GOT3 (cell line): ENCODE results near the gene TMEM125.

Experiments
- DNase-seq: peaks from one replicate; lab custom pipeline; 2025; ENCODE audit warnings: mixed read lengths; lab: John Stamatoyannopoulos, UW

Gene TMEM125

DNA sequence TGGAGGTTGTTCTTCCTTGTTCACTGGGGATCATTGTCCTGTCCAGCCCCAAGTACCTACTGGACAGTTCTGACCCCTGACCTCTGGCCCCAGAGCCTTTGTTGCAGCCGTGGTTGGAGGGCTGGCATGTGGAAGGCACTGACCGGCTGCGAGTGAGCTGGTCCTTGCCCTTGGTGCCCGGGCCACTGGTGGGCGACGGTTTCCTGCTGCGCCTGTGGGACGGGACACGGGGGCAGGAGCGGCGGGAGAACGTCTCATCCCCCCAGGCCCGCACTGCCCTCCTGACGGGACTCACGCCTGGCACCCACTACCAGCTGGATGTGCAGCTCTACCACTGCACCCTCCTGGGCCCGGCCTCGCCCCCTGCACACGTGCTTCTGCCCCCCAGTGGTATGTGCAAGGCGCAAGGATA is 42.4 kb downstream of the TMEM125 start:
- DNase-seq, result no peak

DNA sequence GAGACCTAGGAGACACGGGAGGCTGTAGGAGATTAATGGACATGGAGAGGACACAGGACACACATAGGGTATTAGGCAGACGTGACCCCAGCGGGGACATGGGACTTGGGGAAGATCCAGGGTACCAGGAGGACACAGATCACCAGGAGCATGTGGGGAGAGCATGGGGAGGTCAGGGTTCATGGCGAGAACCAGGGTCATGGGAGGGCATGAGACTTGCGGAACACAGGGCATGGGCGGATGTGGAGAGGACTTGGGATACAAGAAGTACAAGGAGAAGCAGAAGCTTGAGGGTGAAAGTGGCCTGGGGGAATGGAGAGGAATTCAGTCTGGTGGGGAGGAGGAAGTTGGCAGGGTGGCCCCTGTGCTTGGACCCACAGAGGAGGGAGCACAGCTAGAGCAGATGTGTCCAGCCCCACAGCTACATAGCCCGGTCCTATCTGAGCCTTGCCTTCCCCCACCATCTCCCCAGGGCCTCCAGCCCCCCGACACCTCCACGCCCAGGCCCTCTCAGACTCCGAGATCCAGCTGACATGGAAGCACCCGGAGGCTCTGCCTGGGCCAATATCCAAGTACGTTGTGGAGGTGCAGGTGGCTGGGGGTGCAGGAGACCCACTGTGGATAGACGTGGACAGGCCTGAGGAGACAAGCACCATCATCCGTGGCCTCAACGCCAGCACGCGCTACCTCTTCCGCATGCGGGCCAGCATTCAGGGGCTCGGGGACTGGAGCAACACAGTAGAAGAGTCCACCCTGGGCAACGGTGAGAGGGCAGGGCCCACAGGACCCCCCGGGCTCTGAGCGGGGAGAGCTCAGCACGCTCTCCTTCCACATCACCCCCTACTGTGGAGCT is 43.1 kb downstream of the TMEM125 start:
- no peak for DNase-seq

DNA sequence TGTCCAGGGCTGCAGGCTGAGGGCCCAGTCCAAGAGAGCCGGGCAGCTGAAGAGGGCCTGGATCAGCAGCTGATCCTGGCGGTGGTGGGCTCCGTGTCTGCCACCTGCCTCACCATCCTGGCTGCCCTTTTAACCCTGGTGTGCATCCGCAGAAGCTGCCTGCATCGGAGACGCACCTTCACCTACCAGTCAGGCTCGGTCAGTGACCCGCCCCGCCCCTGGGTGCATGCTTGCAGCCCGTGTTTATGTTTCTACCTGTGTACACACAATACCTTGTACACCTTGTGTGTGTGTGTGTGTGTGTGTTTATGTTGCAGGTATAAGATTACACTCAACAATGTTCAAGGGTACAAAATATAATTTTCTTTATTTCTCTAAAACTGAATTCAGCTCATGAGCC is 44.0 kb downstream of the TMEM125 start:
- DNase-seq, result no peak

DNA sequence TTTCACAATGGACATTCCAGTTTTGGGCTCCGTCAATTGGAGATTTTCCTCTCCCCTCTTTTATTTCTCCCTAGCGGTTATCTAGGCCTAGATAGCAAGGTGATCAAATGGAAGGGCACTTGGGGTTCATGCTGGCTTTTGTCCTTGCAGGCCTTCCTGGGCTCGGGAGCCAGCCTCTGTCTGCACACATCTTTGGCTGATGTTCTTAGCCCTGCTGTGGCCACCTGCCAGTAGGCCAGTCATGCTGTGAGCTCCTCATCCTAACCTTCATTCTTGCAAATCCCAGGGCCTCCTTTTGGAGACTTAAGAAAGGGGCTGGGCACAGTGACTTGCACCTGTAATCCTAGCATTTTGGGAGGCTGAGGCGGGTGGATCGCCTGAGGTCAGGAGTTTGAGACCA is 44.5 kb downstream of the TMEM125 start:
- DNase-seq, result no peak

DNA sequence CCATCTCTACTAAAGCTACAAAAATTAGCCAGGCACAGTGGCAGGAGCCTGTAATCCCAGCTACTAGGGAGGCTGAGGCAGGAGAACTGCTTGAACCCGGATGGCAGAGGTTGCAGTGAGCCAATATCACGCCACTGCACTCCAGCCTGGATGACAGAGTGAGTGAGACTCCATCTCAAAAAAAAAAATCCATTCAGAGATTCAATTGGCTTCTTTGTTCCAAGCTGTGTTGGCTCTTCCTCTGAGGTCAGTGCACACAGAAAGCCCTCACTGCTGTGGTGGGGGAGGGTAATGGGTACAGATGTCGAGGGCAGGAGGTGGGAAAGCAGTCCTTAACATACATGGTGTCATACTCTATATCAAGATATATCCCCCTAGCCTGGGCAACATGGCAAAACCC is 45.7 kb downstream of the TMEM125 start:
- DNase-seq, result no peak

DNA sequence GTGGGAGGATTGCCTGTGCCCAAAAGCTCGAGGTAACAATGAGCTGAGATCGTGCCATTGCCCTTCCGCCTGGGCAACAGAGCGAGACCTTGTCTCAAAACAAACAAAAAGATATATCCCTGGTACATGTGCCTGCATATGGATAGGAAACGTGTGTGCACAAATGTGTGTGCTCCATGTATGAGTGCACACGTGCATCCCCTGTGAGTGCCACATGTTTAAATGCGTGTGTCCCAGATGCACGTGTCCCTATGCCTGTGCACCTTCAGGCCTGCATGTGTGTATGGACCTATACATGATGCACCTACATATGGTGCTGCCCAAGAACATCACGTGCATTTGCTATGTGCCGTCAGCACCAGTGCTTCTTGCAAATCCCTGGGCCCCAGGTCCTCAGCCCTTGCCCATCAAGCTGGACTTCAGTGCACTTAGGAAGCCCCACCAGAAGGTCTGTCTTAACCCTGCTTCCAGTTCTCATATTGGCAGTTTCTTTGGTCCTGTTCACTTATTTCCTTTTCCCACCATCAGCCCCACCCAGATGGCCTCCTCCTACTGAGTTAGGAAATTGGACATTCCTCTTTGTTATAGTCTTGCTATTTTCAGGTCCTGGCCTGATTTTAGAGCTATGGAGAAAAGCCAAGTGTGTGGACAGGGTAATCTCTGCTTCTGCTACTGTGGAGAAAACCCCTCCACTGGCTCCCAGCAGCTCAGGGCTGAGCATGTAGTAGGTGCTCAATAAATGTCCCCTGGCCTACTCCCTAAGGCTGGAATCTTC is 46.4 kb downstream of the TMEM125 start:
- no peak for DNase-seq

DNA sequence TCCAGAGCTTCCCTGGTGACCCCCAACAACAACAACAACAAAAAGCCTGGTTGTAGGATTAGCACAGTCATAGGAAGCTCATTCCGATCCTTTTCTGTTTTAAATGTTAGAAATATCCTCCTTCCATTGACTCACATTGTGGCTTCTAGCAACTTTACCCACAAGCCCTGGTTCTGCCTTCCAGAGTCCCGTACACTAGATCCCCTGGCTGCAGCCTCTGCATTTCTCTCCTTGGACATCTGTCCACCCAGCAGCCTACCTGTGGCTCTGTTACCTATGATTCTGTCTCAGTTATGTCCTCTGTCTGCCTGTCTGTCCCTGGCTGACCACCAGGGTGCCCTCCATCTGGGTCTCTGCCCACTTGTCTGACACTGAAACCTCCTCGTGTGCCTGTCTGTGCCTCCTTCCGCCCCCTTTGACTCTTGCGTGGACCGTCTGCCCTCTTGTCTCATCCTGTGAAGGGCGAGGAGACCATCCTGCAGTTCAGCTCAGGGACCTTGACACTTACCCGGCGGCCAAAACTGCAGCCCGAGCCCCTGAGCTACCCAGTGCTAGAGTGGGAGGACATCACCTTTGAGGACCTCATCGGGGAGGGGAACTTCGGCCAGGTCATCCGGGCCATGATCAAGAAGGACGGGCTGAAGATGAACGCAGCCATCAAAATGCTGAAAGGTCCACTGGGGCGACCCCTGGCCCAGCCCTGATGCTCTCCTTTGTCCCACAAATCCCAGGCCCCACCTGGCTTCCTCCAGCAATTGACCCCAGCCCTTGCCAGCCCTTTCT is 47.1 kb downstream of the TMEM125 start:
- DNase-seq, result no peak

DNA sequence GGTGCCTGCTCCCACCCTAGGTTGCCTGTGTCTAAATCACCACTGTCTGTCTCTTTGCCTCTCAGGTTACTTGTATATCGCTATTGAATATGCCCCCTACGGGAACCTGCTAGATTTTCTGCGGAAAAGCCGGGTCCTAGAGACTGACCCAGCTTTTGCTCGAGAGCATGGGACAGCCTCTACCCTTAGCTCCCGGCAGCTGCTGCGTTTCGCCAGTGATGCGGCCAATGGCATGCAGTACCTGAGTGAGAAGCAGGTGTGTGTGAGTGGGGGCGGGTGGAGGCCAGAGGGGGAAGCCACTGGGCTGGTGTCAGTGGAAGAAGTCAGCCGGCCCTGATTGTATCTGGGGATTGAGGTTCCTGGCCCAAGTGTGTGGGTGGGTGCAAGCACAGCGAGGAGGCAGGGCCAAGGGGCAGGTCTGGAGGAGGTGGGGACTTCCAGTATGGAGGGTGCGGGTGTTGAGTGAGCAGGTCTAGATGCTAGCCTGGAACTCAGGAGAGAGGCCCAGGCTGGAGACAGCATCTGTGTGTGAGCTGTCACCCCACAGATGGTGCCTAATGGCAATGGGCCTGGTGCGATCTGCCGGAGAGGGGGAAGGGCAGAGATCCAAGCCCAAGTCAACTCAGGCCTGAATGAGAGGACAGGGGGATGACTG is 48.2 kb downstream of the TMEM125 start:
- no peak for DNase-seq

DNA sequence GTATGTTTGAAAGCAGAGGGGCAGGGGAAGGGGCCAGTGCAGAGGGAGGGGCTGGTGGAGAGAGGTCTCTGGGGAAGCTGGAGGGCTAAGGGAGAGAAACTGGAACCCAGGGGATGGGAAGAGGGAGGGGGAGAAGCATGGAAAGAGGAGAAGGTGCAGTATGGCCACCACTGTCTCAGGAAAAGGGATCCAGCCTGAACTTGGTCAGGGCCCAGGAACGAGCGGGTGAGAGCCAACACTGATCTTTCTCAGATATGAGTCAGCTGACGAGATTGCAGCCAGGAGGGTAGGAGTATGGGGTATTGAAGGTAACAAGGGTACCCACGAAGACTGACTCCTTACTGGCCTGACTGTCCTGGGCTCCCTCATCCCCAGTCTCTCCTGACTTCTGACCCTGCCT is 49.0 kb downstream of the TMEM125 start:
- DNase-seq, result no peak

DNA sequence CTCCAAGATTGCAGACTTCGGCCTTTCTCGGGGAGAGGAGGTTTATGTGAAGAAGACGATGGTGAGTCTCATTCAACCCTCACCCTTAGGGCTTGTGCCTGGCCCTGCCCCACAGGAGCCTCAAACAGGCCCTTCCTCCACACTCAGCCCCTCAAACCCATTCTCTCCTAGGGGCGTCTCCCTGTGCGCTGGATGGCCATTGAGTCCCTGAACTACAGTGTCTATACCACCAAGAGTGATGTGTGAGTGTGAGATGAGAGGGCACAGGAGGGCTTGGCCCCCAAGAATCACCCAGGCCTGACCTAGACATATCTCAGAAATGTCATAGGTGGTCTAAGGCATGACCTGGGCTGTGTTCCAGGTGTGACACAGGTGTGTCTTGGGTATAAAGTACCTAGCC is 49.5 kb downstream of the TMEM125 start:
- DNase-seq, result no peak

DNA sequence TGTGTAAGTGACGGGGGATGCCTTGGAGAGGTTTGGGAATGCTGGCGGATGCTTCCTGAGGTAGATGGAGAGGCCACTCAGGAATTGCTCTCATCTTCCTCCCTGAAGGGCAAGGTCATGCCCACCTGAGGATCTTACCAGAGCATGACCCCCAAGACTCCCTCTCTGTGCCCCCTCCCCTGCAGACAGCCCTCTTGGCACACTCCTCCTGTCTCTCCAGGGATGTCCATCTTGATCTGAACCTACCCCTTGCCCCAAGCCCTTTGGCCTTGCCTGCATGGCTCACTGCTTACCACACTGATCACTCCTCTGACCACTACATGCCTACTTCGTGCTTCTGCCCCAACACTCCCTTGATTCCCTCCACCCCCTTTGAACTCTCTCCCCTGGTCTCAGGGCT is 50.0 kb downstream of the TMEM125 start:
- no peak for DNase-seq

DNA sequence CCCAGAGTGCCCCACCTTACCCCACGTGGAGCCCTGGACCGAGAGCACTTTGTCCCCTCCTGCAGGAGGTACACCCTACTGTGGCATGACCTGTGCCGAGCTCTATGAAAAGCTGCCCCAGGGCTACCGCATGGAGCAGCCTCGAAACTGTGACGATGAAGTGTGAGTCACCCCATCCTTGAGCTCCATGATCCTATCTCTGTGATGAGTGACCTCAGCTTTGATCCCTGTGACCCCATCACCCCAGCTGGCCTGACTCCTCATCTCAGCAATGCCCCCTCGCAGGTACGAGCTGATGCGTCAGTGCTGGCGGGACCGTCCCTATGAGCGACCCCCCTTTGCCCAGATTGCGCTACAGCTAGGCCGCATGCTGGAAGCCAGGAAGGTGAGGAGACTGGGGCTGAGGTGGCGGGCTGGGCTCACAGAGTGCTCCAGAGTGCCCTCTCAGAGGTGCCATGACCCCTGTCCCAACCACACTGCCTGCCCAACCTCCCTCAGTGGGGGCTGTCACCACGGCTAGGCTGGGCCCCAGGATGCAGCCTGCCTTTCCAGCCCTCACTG is 51.6 kb downstream of the TMEM125 start:
- DNase-seq, result no peak

DNA sequence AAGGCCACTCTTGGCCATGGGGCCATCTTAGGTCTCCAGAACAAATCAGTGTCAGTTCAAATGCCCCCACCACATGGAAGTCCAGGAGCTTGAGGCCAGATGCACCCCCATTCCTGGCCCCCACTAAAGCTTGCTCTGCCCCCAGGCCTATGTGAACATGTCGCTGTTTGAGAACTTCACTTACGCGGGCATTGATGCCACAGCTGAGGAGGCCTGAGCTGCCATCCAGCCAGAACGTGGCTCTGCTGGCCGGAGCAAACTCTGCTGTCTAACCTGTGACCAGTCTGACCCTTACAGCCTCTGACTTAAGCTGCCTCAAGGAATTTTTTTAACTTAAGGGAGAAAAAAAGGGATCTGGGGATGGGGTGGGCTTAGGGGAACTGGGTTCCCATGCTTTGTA is 52.7 kb downstream of the TMEM125 start:
- DNase-seq, result no peak
